K562 (cell line): ENCODE results near the gene UBXN11. TPM values are rescaled to one million over a fixed set of nuclear protein-coding genes. Genes with fewer than 3 reads are reported as not detected.
A peak's percentile ranks its signal among the peaks of the same experiment; 100 is the strongest.

Experiments
- CBX3 ChIP-seq, 2 experiments: IDR thresholded peaks; 1 replicate in 1 of 2; 2 replicates in 1 of 2; pipeline ENCODE4 v1.6.1; 2012; ENCODE audit warnings: inconsistent platforms in 2 of 2, low read length in 2 of 2, borderline replicate concordance in 1 of 2, control low read depth in 1 of 2
- FOSL1 ChIP-seq: fragments of 200-800 bp; sonication (Bioruptor generic); conservative IDR thresholded peaks from 2 replicates; pipeline ENCODE4 v1.6.1; 2016; ENCODE audit warnings: missing genetic modification characterization, missing compliant biosample characterization
- FOXK1 ChIP-seq: sonication (generic); formaldehyde crosslinking; IDR thresholded peaks from 2 replicates; pipeline ENCODE4 v1.8.0; 2022; ENCODE audit warnings: missing genetic modification reagents, mild to moderate bottlenecking, borderline replicate concordance
- GABPB1 ChIP-seq: sonication (generic); formaldehyde crosslinking; IDR thresholded peaks from 2 replicates; pipeline ENCODE4 v1.8.0; 2022; ENCODE audit warnings: mild to moderate bottlenecking, missing genetic modification reagents
- GMEB1 ChIP-seq: fragments of 250-450 bp; sonication (Bioruptor Pico); IDR thresholded peaks from 2 replicates; pipeline ENCODE4 v1.4.0; 2020; ENCODE audit warnings: mild to moderate bottlenecking
- ILF3 ChIP-seq: fragments of 450-650 bp; IDR thresholded peaks from 2 replicates; pipeline ENCODE4 v1.6.1; 2018; ENCODE audit warnings: antibody characterized with exemption, mild to moderate bottlenecking, moderate library complexity, borderline replicate concordance
- IRF2 ChIP-seq: sonication (generic); formaldehyde crosslinking; IDR thresholded peaks from 2 replicates; pipeline ENCODE4 v1.8.1; 2022; ENCODE audit warnings: mild to moderate bottlenecking, missing genetic modification reagents
- MITF ChIP-seq: IDR thresholded peaks from 2 replicates; pipeline ENCODE4 v1.6.1; 2014; ENCODE audit warnings: antibody characterized with exemption
- SMARCA5 ChIP-seq: fragments of 450-650 bp; IDR thresholded peaks from 2 replicates; pipeline ENCODE4 v1.6.1; 2016
- SP2 ChIP-seq: IDR thresholded peaks from 2 replicates; pipeline ENCODE4 v1.6.1; 2011; ENCODE audit warnings: mild to moderate bottlenecking, low read depth, low read length, moderate library complexity; ENCODE audit not compliant: poor library complexity, severe bottlenecking; ENCODE audit errors: extremely low read depth
- TAF1 ChIP-seq: IDR thresholded peaks from 2 replicates; pipeline ENCODE4 v1.6.1; 2011; ENCODE audit warnings: mild to moderate bottlenecking, low read length, moderate library complexity; ENCODE audit not compliant: insufficient read depth, control insufficient read depth, severe bottlenecking; ENCODE audit errors: extremely low read depth
- TCF7L2 ChIP-seq: fragments of 150-350 bp; IDR thresholded peaks from 2 replicates; pipeline ENCODE4 v1.6.1; 2016; ENCODE audit warnings: low read depth, mild to moderate bottlenecking, low read length, moderate library complexity
- THAP12 ChIP-seq: fragments of 250-450 bp; sonication (Bioruptor Pico); IDR thresholded peaks from 2 replicates; pipeline ENCODE4 v1.9.0; 2021; ENCODE audit warnings: mild to moderate bottlenecking, inconsistent platforms
- ZNF121 ChIP-seq: sonication (generic); formaldehyde crosslinking; conservative IDR thresholded peaks from 2 replicates; pipeline ENCODE4 v1.8.0; 2022; ENCODE audit warnings: missing genetic modification reagents
- ZNF589 ChIP-seq: fragments of 200-800 bp; sonication (Bioruptor generic); IDR thresholded peaks from 2 replicates; pipeline ENCODE4 v1.6.1; 2016; ENCODE audit warnings: low read depth, missing genetic modification characterization, missing compliant biosample characterization
- ZNF592 ChIP-seq: fragments of 450-650 bp; IDR thresholded peaks from 2 replicates; pipeline ENCODE4 v1.6.1; 2017; ENCODE audit warnings: antibody characterized with exemption, mild to moderate bottlenecking
- ZNF76 ChIP-seq: fragments of 250-450 bp; sonication (Bioruptor Pico); IDR thresholded peaks from 2 replicates; pipeline ENCODE4 v1.4.0; 2020; ENCODE audit warnings: mild to moderate bottlenecking, moderate library complexity, borderline replicate concordance
- polyA plus RNA-seq, 8 experiments: library from polyadenylated mRNA; depleted of rRNA in 4 of 8; stranded (reverse) in 5 of 8; unstranded in 3 of 8; fragments of >200 nt; fragmentation: Nextera tagmentation in 2 of 8; fragmentation: Illumina TruSeq in 1 of 8; extraction: Ambion mirVana in 2 of 8; extraction: Trizol in 1 of 8; gene quantifications; 2 replicates each; pipeline versions ENCODE4 v1.2.1 to v1.2.3, GENCODE V29; 2011 to 2014; ENCODE audit warnings: inconsistent platforms in 1 of 8, missing spikeins in 1 of 8
- total RNA-seq, 7 experiments: library from RNA; depleted of rRNA in 6 of 7; stranded (reverse); fragments of >200 nt in 6 of 7; fragmentation: Illumina TruSeq in 2 of 7; extraction: Trizol in 2 of 7; gene quantifications; 2 replicates each; pipeline versions ENCODE4 v1.2.1 to v1.2.3, GENCODE V29; 2011 to 2021; ENCODE audit warnings: low replicate concordance in 1 of 7

The UBXN11 gene
- total and polyA plus RNA-seq, 9 of the 15 experiments (the other 6 are each of a cell fraction or from before 2014, with no cell fraction given), result 0.48 to 34.3 (median 11.3) TPM

- TF ChIP-seq ZNF592, result peak; percentile 85
- TF ChIP-seq FOSL1, result peak; percentile 98
- peak; percentile 7; the same call in 1 of the 2 replicates for TF ChIP-seq GABPB1
- TF ChIP-seq TCF7L2, result no peak
- TF ChIP-seq ZNF76, result no peak
- TF ChIP-seq FOXK1 (CRISPR knock-in tag), result no peak
- no peak for TF ChIP-seq TAF1
- TF ChIP-seq SP2, result no peak
- TF ChIP-seq ZNF121 (CRISPR knock-in tag), result no peak
- peak; percentile 77; the same call in 1 of the 2 replicates for TF ChIP-seq MITF
- TF ChIP-seq ZNF589 (CRISPR knock-in tag), result peak; percentile 64; the same call in 1 of the 2 replicates
- TF ChIP-seq THAP12 (CRISPR knock-in tag), result no peak
- peak in 1 of 2 experiments; percentile 50; a peak in 1 of 3 replicates for TF ChIP-seq CBX3 (IDR thresholded peaks at IDR 0.05; ENCODE audit: borderline replicate concordance in 1 of 2, low read length in 2 of 2)
- TF ChIP-seq IRF2 (CRISPR knock-in tag), result no peak
- TF ChIP-seq GMEB1 (CRISPR knock-in tag), result no peak
- peak; percentile 52; the same call in 1 of the 2 replicates for TF ChIP-seq SMARCA5
- TF ChIP-seq ILF3, result no peak
Measured at GRCh38 chr1:26275580-26276431, 30.6 kb downstream of the UBXN11 start (continued).
